Jurkat, Clone E6-1 (cell line): ENCODE measurements around the gene CEBPG. TPM values are rescaled to one million over a fixed set of nuclear protein-coding genes. Genes with fewer than 3 reads are reported as not detected.

Experiments used
- DNase-seq: peaks from one replicate; pipeline ENCODE4 v3.0.0-alpha.2; 2011; ENCODE audit warnings: low read depth, low spot score
- H3K4me3 ChIP-seq: 2 replicates; pipeline ENCODE4 v1.5.1; 2011; ENCODE audit warnings: mild to moderate bottlenecking, low read length, control low read depth, moderate library complexity
- polyA plus RNA-seq: library from polyadenylated mRNA; unstranded; fragments of >200 nt; gene quantifications from one replicate; pipeline ENCODE4 v1.2.1, GENCODE V29; 2012; ENCODE audit warnings: missing spikeins; ENCODE audit not compliant: insufficient read length, insufficient read depth

Gene CEBPG
- 24.8 TPM for polyA plus RNA-seq

DNA sequence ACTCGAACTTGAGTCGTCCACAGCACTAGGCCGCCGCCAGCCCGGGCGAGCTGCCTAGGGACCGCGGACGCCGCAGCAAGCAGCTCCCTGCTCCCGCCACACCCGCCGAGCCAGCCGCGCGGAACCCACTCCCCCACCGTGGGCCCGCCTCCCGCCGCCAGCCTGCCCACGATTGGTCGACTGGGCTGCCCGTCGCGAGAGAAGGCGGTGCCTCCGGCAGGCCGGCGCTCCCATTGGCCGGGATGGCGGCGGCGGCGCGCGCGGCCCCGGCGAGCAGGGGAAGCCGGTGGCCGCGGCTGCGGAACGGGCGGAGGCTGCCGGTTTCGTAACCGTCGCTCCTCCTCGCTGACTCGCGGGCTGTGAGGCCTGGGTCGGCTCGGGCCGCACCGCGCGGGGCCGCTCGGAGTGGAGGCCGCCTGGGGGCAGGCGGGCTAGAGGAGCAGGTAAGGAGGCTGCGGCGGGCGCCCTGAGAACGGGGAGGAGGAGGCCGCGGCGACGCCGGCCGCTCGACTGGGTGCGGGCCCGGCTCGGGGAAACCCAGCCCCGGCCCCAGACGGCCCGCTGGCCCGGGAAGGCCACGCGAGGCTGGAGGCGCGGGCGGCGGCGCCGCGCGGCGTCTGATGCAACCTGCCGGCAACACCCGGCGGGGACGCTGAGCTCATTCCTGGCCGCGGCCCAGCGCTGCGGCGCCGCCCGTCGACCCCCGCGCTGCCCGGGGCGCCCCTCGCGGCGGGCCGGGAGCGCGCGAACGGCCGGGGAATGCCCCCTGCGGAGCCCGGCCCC is at the start of gene CEBPG:
Gene CEBPG (plus strand): TSS at position 257 of the 783 bp plus-strand sequence. CDS start 5,531 bp downstream, outside the sequence.
- H3K4me3 ChIP-seq, result peak within 1 kb of the TSS; percentile 75
- DNase-seq, result peak; percentile 73

DNA sequence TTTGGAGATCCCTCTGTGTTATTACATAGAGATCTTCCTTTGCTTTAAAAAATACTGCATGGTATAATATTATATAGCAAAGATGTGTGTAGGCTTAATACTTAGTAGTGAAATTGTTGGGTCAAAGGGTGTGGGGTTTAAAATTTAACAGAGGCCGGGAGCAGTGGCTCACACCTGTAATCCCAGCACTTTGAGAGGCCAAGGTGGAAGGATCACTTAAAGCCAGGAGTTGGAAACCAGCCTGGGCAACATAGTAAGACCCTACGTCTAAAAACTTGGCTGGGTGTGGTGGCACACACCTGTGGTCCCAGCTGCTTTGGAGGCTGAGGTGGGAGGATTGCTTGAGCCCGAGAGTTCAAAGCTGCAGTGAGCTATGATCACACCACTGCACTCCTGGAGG is 48.9 kb upstream of the CEBPG start:
- H3K4me3 ChIP-seq, result no peak overlapping the region
- no peak for DNase-seq

DNA sequence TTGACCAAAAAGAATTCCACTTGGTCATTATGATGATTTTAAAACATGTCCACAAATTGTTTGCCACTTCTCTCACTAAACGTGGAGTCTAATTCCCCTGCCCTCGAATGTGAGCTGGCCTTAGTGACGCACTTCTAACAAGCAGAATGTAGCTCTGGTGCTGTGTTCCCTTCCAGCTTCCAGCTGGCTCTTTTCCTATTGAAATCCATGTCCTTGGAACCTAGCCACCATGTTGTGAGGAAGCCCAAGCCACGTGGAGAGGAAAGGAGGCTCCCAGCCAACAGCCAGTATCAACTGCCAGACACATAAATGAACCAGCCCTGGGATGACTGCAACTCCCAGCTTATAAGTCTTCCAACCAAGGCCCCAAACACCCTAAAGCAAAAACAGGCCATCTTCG is 47.6 kb upstream of the CEBPG start:
- no peak for DNase-seq
- no peak overlapping the region for H3K4me3 ChIP-seq

DNA sequence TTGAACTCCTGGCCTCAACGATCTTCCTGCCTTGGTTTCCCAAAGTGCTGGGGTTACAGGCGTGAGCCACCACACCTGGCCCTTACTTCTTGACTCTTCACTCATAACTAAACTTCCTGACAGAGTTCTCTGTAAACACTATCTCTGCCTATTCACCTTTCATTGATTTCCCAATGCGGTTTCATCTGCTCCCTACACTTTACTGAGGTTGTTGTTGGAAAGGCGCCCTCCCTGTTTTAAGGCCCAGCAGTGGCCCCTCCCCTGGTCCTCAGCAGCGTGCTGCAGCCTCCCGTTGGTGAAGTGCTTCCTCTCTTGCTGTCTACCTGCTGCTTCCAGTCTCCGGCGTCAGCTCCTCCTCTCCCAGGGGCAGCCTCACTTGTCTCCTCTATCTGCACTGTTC is 44.4 kb upstream of the CEBPG start:
- H3K4me3 ChIP-seq, result no peak overlapping the region
- no peak for DNase-seq

DNA sequence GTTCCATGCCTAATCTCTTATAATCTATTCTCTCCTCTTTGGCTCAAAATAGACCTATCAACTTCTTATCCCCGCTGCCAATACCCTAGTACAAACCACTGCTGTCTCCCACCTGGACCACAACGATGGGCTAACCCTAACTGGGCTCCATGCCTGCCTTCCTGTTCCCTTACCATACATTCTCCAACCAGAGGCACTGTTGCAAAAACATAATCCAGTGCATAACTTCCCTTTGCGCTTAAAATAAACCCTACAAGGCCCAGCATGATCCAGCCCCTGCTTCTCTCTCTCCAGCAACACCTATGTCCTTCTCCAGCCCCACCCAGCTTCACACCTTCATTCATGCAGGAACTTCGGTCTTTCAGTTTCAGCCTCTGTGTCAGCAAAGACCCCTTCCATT is 43.8 kb upstream of the CEBPG start:
- DNase-seq, result no peak
- no peak overlapping the region for H3K4me3 ChIP-seq

DNA sequence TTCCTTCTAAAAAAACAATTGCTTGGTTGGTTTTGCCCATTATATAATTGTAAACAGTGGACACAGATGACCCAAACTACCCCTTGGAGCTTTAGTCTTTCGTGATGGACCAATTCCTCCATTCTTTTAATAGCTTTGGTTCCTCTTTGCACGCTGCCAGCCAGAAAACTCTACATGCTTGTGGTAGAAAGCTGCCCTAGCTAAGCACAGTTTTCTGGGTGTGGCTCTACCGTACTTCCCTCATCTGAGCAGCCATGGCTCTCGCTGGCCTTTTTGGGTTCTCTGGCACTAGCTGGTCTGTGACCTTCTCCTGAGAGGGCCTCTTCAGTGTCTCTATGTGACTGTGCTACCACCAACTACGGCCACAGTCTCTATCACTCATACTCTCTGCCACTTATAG is 41.3 kb upstream of the CEBPG start:
- H3K4me3 ChIP-seq, result no peak overlapping the region
- no peak for DNase-seq

DNA sequence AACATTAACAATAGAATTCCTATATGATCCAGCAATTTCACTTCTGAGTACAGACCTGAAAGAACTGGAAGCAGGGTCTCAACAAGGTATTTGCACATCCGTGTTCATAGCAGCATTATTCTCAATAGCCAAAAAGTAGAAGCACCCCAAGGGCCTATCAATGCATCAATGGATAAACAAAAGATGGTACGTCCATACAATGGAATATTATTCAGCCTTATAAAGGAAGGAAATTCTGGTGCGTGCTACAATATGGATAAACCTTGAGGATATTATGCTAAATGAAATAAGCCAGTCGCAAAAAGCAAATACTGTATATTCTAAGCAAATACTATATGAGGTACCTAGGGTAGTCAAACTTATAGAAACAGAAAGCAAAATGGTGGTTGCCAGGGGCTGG is 40.4 kb upstream of the CEBPG start:
- DNase-seq, result no peak
- no peak overlapping the region for H3K4me3 ChIP-seq

DNA sequence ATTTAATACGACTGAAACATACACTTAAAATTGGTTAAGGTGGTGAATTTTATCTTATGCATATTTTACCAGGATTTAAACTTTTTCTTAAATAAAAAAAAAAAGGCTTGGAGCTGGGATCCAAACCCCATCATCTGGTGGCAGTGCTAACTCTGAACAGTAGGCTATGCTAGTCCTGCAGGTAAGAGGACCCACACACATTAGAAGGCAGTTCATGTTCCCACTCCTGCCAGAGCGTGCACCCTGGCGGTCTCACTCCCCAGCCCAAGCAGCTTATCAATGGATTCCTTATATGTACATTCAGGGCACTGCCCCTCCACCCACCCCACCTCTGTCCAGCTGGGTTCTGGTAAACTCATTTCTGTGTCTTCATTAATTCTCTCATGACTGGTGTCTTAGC is 39.9 kb upstream of the CEBPG start:
- no peak overlapping the region for H3K4me3 ChIP-seq
- DNase-seq, result no peak

DNA sequence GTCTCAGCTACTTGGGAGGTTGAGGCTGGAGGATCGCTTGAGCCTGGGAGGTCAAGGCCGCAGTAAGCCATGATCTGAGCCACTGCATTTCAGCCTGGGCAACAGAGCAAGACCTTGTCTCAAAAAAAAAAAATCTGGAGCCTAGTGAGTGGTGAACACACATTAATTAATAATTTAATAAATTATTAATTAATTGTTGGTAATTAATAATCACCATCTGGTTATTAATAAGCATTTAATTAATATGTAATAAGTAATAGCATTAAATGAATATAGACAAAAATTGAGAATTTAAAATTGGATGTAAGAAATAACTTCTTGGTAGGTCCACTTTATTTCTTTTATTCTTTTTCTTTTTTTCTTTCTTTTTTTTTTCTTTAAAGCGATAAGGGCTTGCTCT is 39.2 kb upstream of the CEBPG start:
- no peak for DNase-seq
- no peak overlapping the region for H3K4me3 ChIP-seq

DNA sequence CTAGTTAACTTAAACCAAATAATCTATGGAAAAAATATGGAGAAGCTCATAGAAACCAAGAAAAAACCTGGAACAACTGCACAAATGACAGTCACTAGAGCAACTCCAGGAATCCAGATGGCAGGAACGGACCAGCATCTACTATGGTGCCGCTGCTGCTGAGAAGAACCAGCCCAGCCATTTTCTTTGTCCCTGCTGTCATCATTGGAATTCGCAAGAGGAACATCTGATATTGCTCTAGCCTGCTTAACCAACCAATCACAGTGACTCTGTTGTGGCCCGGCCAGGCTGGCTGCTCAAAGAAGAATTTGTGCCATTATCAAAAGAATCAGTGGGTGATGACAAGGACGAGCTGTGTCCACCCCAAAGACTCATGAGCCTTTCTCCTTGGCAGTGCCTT is 38.1 kb upstream of the CEBPG start:
- no peak for DNase-seq

DNA sequence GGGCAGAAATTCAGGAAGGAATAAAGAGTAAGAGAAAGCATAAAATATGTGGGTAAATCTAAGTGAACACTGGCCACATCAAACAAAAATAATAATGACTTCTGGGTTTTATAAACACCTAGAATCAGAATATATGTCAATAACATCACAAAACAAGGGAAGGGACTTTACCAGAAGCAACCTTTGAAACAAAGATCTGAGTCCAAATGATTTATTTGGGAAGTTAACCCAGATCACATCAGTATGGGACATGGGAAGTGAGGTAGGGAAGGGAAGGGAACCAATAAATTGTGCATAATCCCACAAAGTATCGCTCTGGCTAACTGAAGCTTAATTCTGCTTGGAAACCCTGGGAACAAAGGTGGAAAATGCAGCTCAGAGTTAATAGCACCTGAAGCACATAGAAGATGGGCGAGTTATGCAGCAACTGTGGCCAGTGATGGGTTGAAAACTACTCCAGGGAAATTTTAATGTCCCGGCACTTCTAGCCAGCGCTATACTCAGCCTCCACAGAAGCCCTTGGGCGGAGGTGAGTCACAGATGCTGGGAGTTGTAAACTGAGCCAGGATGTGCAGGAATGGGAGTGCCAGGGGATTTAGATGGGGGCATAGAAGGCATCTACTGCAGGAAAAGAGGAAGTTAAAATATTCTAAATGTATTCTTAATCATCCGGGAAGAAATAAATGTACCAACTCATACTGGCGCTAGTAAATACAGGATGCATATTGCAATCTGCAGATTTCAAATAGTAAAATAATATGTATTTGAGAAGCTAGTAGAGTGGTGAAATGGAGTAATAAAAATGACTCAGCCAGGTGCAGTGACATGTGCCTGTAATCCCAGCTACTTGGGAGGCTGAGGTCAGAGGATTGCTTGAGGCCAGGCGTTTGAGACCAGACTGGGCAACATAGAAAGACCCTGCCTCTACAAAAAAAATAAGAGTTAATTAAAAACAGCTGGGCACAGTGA is 34.2 kb upstream of the CEBPG start:
- DNase-seq, result no peak

More for the DNA sequence above, 38.1 kb upstream of the CEBPG start:
- H3K4me3 ChIP-seq, result no peak overlapping the region

DNA sequence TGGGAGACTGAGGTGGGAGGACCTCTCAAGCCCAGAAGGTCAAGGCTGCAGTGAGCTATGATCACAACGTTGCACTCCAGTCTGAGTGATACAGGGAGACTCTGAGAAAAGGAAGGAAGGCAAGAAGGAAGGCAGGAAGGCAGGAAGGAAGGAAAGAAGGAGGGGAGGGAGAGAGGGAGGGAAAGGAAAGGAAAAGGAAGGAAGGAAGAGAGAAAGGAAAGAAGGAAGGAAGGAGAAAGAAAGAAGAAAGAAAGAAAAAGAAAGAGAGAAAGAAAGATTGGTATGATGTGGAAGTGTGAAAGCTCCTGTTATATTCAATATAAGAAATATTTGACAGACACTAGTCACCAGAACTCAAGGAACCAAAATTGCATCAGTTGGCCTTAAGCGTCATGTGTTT is 32.5 kb upstream of the CEBPG start:
- H3K4me3 ChIP-seq, result no peak overlapping the region
- no peak for DNase-seq

More for the DNA sequence above, 34.2 kb upstream of the CEBPG start:
- H3K4me3 ChIP-seq, result no peak overlapping the region

DNA sequence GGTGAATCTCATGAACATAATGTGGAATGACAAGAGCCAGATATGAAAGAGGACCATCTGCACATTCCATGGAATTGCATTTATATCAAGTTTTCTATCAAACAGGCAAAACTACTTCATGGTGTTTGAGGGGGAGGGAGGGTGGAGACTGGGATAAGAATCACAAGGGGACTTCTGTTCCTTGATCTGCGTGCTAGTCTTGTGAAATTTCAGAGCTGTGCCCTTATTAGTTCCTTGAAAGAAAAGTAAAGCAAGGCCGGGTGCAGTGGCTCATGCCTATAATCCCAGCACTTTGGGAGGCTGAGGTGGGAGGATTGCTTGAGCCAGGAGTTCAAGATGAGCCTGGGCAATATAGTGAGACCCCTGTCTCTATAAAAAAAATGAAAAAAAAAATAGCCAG is 30.2 kb upstream of the CEBPG start:
- no peak overlapping the region for H3K4me3 ChIP-seq
- DNase-seq, result no peak

DNA sequence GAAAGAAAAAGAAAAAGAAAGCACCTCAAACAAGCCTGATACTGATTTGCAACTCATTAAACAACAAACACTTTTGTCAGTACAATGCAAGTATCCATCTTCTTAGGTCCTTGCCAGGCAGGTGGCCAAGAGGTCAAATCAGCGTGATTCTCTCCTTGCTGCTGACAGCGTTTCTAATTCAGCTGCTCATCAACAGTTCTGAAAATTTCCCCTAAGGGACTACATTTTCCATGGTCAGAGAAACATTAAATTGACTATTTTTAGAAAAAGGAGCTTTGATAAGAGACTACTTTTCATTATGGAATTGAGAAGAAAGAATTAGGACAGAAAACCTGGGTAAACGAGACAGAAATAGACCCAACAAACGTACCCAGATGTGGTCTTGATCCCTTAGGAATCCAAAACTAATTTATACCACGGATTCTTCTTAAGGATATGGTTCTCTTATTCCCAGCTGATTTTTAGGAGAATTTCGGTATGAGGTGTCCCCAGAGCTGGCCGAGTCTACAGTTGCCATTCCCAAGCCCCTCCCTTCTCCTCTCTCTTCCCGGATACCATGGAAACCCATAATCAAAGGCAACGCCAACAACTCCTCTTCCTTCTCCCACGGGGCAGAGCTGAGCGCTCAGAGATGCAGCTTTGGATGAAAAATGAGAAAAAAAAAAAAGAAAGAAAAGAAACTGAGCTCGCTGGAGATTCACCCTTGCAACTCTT is 29.5 kb upstream of the CEBPG start:
- DNase-seq, result no peak
- no peak overlapping the region for H3K4me3 ChIP-seq

DNA sequence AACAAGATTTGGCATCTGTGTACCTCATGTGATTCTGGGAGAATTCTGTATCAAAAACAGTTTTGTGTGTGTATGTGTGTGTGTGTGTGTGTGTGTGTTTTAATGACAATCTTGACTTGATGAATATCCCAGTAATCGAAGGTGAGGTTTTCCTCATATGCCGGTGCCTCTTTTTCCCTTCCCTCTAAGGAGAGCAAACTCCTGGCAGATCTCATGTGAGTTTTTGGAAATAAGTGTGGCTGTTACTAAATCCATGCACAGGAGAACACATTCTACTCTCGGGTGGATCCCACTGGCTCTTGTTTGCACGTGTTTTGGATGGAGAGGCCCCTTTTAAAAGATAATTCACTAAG is 29.0 kb upstream of the CEBPG start:
- no peak for DNase-seq
- no peak overlapping the region for H3K4me3 ChIP-seq

DNA sequence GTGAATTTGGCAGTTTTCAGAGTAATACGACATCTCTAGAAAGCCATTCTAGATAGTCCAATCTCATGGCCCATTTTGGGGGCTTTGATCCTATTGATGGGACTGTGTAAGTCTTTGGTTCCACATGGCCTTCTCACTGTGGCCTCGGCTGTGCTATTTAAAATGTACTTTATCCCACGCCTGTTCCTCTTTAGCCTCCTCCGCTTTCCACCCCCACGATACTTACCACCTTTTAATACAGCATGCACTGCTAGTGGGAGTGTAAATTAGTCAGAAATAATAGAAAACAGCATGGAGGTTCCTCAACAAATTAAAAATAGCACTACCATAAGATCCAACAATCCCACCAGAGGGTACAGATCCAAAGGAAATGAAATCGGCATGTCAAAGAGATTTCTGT is 28.3 kb upstream of the CEBPG start:
- no peak overlapping the region for H3K4me3 ChIP-seq
- DNase-seq, result no peak

DNA sequence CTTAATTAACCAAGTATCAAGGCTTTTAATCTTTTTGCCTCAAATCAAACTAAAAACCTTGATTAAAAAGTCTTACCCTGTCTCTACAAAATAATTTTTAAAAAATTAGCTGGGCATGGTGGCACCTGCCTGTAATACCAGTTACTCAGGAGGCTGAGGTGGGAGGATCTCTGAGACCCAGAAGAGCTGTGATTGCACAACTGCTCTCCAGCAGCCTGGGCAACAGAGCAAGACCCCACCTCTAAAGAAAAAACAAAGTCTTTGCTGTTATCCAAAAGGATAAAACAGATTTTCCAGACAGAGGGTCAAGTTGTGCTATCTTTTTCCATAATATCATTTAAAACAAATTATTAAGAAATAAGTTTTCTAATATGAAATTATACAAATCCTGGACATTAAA is 26.8 kb upstream of the CEBPG start:
- no peak overlapping the region for H3K4me3 ChIP-seq
- DNase-seq, result no peak

DNA sequence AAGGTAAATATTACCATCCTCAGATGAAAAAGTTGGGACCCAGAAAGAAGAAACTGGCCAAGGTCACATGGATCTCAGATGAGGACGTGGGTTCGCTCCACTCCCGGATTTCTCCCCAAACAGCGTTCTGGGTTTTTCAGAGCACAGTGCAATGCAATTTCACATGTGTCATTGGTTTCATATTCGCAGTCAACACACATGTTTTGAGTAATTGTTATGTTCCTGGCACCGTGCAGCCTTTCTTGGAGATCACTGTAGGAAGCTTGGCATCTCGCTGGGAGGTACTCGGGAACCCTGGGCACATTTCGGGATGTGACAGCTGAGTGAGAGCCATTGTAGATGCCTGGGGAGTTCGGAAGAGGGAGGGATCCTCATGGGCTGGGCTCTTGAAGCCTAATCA is 26.2 kb upstream of the CEBPG start:
- DNase-seq, result no peak
- H3K4me3 ChIP-seq, result no peak overlapping the region

DNA sequence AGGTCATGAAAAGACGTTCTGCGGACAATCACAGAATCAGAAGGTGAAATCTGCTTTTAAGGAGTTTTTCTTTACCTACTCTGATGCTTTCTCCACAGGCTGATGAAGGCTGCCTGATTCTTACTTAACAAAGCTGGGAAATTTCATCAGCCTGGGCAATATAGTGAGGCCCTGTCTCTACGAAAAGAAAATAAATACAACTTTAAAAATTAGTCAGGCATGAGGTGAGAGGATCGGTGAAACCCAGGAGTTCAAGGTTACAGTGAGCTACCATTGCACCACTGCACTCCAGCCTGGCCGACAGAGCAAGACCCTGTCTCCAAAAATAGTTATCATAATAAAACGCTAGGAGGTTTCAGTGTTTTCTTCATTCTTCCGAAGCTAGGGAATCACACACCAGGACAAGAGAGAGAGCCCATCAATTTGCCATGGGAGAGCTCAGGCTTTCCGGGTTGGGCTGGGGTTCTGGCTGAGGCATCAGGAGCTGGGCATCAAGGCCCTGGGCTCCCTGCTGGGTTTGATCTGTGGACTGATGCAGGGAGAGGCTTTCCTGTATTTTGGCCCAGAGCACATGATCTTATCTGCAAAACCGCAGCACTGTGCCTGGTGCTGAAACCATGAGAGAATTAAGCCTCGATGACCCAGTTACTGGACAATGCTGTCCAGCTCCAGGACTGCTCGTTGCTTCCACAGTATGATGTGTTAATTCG is 25.1 kb upstream of the CEBPG start:
- DNase-seq, result no peak
- no peak overlapping the region for H3K4me3 ChIP-seq
